DND-41 (cell line): ENCODE measurements around the gene LRRC4B.

Experiments
- CTCF ChIP-seq: IDR thresholded peaks from 2 replicates; pipeline ENCODE4 v1.5.1; 2012; ENCODE audit warnings: borderline replicate concordance, low read length, moderate library complexity, mild to moderate bottlenecking; ENCODE audit not compliant: poor library complexity, severe bottlenecking; ENCODE audit errors: extremely low read depth
- EZH2 ChIP-seq: IDR thresholded peaks from 3 replicates; pipeline ENCODE4 v1.6.1; 2012; ENCODE audit warnings: borderline replicate concordance, low read depth, mild to moderate bottlenecking, moderate library complexity, low read length, inconsistent platforms; ENCODE audit not compliant: severe bottlenecking

- TF ChIP-seq EZH2 (no peak), CTCF (no peak)
Measured at GRCh38 chr19:50558039-50558438, 10.2 kb downstream of the LRRC4B start.
